Measurements from ENCODE around the gene ECE2. TPM values are rescaled to one million over a fixed set of nuclear protein-coding genes. Genes with fewer than 3 reads are reported as not detected.

Gene ECE2
- total RNA-seq, 1 experiment from 2014 or later, result 0.46 TPM

DNA sequence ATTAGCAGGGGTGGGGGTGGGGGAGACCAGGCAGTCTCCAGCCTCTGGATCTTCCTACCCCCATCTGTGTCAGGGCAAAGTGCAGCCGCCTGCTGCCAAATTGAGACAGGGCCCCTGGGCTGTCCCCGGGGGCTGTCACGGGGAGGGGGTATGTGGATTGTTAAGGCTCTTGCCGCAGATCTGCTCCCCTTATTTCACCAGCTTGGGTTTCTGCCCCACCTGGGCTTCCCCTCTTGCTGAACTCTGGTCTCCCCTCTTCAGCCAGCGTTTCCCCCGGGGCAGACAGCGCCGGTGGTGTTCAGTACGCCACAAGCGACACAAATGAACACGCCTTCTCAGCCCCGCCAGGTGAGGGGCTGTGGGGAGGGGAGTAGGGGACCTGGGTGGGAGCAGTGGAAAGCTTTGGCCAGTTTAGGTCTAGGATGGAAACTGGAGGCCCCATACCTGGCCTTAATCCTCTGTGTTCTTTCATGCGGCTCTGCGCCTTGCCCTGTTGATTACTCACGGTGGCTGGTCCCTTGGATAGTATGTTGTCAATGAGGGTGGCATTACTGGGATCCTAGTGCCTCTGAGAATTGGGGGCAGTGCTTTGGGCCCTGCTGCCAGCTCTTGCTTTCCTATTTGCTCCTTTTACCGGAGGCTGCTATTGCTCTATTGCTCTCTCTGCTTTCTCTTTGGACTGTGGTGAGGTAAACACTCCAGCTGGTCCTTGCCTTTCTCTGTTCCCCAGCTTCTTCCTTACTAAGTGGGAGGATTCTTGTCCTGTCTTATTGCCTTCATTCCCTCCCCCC lies 40.2 kb downstream of the ECE2 start:
- no peak for TF ChIP-seq ZNF671 (CRISPR knock-in tag; IDR thresholded peaks at IDR 0.05)
- TF ChIP-seq SMAD3 (CRISPR knock-in tag; IDR thresholded peaks at IDR 0.05; ENCODE audit: borderline replicate concordance), result no peak
- TF ChIP-seq NR2C2 (CRISPR knock-in tag; IDR thresholded peaks at IDR 0.05), result no peak
- TF ChIP-seq, protein P1, sequence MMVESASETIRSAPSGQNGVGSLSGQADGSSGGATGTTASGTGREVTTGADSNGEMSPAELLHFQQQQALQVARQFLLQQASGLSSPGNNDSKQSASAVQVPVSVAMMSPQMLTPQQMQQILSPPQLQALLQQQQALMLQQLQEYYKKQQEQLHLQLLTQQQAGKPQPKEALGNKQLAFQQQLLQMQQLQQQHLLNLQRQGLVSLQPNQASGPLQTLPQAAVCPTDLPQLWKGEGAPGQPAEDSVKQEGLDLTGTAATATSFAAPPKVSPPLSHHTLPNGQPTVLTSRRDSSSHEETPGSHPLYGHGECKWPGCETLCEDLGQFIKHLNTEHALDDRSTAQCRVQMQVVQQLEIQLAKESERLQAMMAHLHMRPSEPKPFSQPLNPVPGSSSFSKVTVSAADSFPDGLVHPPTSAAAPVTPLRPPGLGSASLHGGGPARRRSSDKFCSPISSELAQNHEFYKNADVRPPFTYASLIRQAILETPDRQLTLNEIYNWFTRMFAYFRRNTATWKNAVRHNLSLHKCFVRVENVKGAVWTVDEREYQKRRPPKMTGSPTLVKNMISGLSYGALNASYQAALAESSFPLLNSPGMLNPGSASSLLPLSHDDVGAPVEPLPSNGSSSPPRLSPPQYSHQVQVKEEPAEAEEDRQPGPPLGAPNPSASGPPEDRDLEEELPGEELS (CRISPR knock-in tag; IDR thresholded peaks at IDR 0.05), result no peak
- TF ChIP-seq, protein P2, sequence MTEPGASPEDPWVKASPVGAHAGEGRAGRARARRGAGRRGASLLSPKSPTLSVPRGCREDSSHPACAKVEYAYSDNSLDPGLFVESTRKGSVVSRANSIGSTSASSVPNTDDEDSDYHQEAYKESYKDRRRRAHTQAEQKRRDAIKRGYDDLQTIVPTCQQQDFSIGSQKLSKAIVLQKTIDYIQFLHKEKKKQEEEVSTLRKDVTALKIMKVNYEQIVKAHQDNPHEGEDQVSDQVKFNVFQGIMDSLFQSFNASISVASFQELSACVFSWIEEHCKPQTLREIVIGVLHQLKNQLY (CRISPR knock-in tag; IDR thresholded peaks at IDR 0.05), result no peak
- no peak for TF ChIP-seq GRHL2 (CRISPR knock-in tag; IDR thresholded peaks at IDR 0.05; ENCODE audit: insufficient replicate concordance, severe bottlenecking)
- TF ChIP-seq SMAD4 (CRISPR knock-in tag; IDR thresholded peaks at IDR 0.05), result no peak
- TF ChIP-seq SP1 (CRISPR knock-in tag; conservative IDR thresholded peaks at IDR 0.05), result no peak
- TF ChIP-seq, protein P3, sequence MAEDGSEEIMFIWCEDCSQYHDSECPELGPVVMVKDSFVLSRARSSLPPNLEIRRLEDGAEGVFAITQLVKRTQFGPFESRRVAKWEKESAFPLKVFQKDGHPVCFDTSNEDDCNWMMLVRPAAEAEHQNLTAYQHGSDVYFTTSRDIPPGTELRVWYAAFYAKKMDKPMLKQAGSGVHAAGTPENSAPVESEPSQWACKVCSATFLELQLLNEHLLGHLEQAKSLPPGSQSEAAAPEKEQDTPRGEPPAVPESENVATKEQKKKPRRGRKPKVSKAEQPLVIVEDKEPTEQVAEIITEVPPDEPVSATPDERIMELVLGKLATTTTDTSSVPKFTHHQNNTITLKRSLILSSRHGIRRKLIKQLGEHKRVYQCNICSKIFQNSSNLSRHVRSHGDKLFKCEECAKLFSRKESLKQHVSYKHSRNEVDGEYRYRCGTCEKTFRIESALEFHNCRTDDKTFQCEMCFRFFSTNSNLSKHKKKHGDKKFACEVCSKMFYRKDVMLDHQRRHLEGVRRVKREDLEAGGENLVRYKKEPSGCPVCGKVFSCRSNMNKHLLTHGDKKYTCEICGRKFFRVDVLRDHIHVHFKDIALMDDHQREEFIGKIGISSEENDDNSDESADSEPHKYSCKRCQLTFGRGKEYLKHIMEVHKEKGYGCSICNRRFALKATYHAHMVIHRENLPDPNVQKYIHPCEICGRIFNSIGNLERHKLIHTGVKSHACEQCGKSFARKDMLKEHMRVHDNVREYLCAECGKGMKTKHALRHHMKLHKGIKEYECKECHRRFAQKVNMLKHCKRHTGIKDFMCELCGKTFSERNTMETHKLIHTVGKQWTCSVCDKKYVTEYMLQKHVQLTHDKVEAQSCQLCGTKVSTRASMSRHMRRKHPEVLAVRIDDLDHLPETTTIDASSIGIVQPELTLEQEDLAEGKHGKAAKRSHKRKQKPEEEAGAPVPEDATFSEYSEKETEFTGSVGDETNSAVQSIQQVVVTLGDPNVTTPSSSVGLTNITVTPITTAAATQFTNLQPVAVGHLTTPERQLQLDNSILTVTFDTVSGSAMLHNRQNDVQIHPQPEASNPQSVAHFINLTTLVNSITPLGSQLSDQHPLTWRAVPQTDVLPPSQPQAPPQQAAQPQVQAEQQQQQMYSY (CRISPR knock-in tag; IDR thresholded peaks at IDR 0.05), result no peak
- no peak for TF ChIP-seq MXD4 (CRISPR knock-in tag; IDR thresholded peaks at IDR 0.05; ENCODE audit: borderline replicate concordance)
- TF ChIP-seq, protein P4, sequence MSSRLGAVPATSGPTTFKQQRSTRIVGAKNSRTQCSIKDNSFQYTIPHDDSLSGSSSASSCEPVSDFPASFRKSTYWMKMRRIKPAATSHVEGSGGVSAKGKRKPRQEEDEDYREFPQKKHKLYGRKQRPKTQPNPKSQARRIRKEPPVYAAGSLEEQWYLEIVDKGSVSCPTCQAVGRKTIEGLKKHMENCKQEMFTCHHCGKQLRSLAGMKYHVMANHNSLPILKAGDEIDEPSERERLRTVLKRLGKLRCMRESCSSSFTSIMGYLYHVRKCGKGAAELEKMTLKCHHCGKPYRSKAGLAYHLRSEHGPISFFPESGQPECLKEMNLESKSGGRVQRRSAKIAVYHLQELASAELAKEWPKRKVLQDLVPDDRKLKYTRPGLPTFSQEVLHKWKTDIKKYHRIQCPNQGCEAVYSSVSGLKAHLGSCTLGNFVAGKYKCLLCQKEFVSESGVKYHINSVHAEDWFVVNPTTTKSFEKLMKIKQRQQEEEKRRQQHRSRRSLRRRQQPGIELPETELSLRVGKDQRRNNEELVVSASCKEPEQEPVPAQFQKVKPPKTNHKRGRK (CRISPR knock-in tag; IDR thresholded peaks at IDR 0.05; ENCODE audit: borderline replicate concordance), result no peak
- TF ChIP-seq, protein P5, sequence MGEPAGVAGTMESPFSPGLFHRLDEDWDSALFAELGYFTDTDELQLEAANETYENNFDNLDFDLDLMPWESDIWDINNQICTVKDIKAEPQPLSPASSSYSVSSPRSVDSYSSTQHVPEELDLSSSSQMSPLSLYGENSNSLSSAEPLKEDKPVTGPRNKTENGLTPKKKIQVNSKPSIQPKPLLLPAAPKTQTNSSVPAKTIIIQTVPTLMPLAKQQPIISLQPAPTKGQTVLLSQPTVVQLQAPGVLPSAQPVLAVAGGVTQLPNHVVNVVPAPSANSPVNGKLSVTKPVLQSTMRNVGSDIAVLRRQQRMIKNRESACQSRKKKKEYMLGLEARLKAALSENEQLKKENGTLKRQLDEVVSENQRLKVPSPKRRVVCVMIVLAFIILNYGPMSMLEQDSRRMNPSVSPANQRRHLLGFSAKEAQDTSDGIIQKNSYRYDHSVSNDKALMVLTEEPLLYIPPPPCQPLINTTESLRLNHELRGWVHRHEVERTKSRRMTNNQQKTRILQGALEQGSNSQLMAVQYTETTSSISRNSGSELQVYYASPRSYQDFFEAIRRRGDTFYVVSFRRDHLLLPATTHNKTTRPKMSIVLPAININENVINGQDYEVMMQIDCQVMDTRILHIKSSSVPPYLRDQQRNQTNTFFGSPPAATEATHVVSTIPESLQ (CRISPR knock-in tag; IDR thresholded peaks at IDR 0.05), result no peak
- no peak for TF ChIP-seq GABPB1 (CRISPR knock-in tag; IDR thresholded peaks at IDR 0.05)
- TF ChIP-seq, protein P6, sequence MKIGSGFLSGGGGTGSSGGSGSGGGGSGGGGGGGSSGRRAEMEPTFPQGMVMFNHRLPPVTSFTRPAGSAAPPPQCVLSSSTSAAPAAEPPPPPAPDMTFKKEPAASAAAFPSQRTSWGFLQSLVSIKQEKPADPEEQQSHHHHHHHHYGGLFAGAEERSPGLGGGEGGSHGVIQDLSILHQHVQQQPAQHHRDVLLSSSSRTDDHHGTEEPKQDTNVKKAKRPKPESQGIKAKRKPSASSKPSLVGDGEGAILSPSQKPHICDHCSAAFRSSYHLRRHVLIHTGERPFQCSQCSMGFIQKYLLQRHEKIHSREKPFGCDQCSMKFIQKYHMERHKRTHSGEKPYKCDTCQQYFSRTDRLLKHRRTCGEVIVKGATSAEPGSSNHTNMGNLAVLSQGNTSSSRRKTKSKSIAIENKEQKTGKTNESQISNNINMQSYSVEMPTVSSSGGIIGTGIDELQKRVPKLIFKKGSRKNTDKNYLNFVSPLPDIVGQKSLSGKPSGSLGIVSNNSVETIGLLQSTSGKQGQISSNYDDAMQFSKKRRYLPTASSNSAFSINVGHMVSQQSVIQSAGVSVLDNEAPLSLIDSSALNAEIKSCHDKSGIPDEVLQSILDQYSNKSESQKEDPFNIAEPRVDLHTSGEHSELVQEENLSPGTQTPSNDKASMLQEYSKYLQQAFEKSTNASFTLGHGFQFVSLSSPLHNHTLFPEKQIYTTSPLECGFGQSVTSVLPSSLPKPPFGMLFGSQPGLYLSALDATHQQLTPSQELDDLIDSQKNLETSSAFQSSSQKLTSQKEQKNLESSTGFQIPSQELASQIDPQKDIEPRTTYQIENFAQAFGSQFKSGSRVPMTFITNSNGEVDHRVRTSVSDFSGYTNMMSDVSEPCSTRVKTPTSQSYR (CRISPR knock-in tag; IDR thresholded peaks at IDR 0.05), result no peak
- TF ChIP-seq, protein P7, sequence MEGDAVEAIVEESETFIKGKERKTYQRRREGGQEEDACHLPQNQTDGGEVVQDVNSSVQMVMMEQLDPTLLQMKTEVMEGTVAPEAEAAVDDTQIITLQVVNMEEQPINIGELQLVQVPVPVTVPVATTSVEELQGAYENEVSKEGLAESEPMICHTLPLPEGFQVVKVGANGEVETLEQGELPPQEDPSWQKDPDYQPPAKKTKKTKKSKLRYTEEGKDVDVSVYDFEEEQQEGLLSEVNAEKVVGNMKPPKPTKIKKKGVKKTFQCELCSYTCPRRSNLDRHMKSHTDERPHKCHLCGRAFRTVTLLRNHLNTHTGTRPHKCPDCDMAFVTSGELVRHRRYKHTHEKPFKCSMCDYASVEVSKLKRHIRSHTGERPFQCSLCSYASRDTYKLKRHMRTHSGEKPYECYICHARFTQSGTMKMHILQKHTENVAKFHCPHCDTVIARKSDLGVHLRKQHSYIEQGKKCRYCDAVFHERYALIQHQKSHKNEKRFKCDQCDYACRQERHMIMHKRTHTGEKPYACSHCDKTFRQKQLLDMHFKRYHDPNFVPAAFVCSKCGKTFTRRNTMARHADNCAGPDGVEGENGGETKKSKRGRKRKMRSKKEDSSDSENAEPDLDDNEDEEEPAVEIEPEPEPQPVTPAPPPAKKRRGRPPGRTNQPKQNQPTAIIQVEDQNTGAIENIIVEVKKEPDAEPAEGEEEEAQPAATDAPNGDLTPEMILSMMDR (IDR thresholded peaks at IDR 0.05), result no peak
- H3K4me3 Mint-ChIP-seq, result peak overlapping the region; percentile 72
- H3K4me1 Mint-ChIP-seq, result peaks cover 24% of the 10 kb centered on the region
- POLR2A ChIA-PET, result interaction anchor here (1.1 kb wide), 1 partner anchor 88 kb away, joined by 3 read pairs; no protein-coding TSS in a partner anchor
- ATAC-seq, result no peak
- no peak for DNase-seq (ENCODE audit: low spot score)
- H3K27ac Mint-ChIP-seq, result peak overlapping the region; percentile 74
- no peaks in the 10 kb centered on the region for H3K9me3 Mint-ChIP-seq
- CTCF ChIA-PET, result interaction anchor here (1.4 kb wide), 1 partner anchor 140 kb away, joined by 3 read pairs; no protein-coding TSS in a partner anchor
- H3K36me3 Mint-ChIP-seq, result peaks cover 28% of the 10 kb centered on the region
- H3K27me3 Mint-ChIP-seq (ENCODE audit: low read depth), result no peaks in the 10 kb centered on the region

Data from WTC11 (cell line).